ENCODE results near the gene CTDSPL.

The CTDSPL gene

GRCh38 chr3:37973246-37974054 lies 111.8 kb downstream of the CTDSPL start:
- Histone ChIP-seq H3K27me3 (ENCODE audit: control insufficient read depth in 1 of 2, insufficient read depth in 1 of 2, low read length in 2 of 2) (no peaks in the 10 kb centered on the region), H3K4me2 (ENCODE audit: low read length, poor library complexity, severe bottlenecking) (no peak overlapping the region), H2BK15ac (ENCODE audit: low read depth, poor library complexity, severe bottlenecking) (no peak overlapping the region), H4K8ac (ENCODE audit: low read length) (no peak overlapping the region), H3K9ac (ENCODE audit: low read length) (no peak overlapping the region), H2BK120ac (ENCODE audit: low read depth, low read length) (no peak overlapping the region), H3K27ac (ENCODE audit: low read length, poor library complexity, severe bottlenecking) (no peak overlapping the region), H2AK5ac (ENCODE audit: low read length, severe bottlenecking) (no peak overlapping the region), H2BK5ac (ENCODE audit: low read depth, low read length, poor library complexity, severe bottlenecking) (no peak overlapping the region), H3K79me1 (replicated peaks; ENCODE audit: low read length, poor library complexity, severe bottlenecking) (peaks cover 8% of the 10 kb centered on the region), H3K18ac (ENCODE audit: low read depth in 1 of 2, low read length in 2 of 2) (no peak overlapping the region), H3K36me3 (ENCODE audit: control insufficient read depth in 1 of 2, insufficient read depth in 2 of 2, low read depth in 1 of 2, low read length in 2 of 2) (peaks cover 53 to 55% of the 10 kb centered on the region in 2 experiments), H3K4me3 (ENCODE audit: insufficient read depth in 1 of 2, low read depth in 1 of 2, low read length in 2 of 2) (no peak overlapping the region), H2AFZ (ENCODE audit: low read depth, low read length) (no peak overlapping the region), H4K91ac (ENCODE audit: low read length) (no peak overlapping the region), H3K14ac (ENCODE audit: low read length in 2 of 2) (no peak overlapping the region), H2BK12ac (ENCODE audit: low read length in 2 of 2) (no peak overlapping the region), H3K4me1 (ENCODE audit: control insufficient read depth, insufficient read depth, low read depth, low read length) (peaks cover 2% of the 10 kb centered on the region), H3K4ac (ENCODE audit: low read depth in 1 of 2, low read length in 2 of 2) (no peak overlapping the region), H3K9me3 (ENCODE audit: control insufficient read depth, low read length) (no peaks in the 10 kb centered on the region), H3K23ac (ENCODE audit: low read length in 2 of 2) (no peak overlapping the region)
- DNase-seq = no peak
- 93% methylated on average over 10 of the region's 12 CpGs for WGBS

- WGBS = 78% methylated on average over 9 of the region's 9 CpGs
- Histone ChIP-seq H3K9me3 (ENCODE audit: control insufficient read depth, low read length) (no peaks in the 10 kb centered on the region), H2AK5ac (ENCODE audit: low read length, severe bottlenecking) (no peak overlapping the region), H3K27ac (ENCODE audit: low read length, poor library complexity, severe bottlenecking) (no peak overlapping the region), H2AFZ (ENCODE audit: low read depth, low read length) (no peak overlapping the region), H2BK120ac (ENCODE audit: low read depth, low read length) (no peak overlapping the region), H3K4ac (ENCODE audit: low read depth in 1 of 2, low read length in 2 of 2) (no peak overlapping the region), H3K4me2 (ENCODE audit: low read length, poor library complexity, severe bottlenecking) (no peak overlapping the region), H4K8ac (ENCODE audit: low read length) (no peak overlapping the region), H3K23ac (ENCODE audit: low read length in 2 of 2) (no peak overlapping the region), H2BK15ac (ENCODE audit: low read depth, poor library complexity, severe bottlenecking) (no peak overlapping the region), H3K36me3 (ENCODE audit: control insufficient read depth in 1 of 2, insufficient read depth in 2 of 2, low read depth in 1 of 2, low read length in 2 of 2) (peaks cover 51 to 52% of the 10 kb centered on the region in 2 experiments), H3K18ac (ENCODE audit: low read depth in 1 of 2, low read length in 2 of 2) (no peak overlapping the region), H3K79me1 (replicated peaks; ENCODE audit: low read length, poor library complexity, severe bottlenecking) (peaks cover 7% of the 10 kb centered on the region), H3K14ac (ENCODE audit: low read length in 2 of 2) (no peak overlapping the region), H3K4me3 (ENCODE audit: insufficient read depth in 1 of 2, low read depth in 1 of 2, low read length in 2 of 2) (no peak overlapping the region), H2BK5ac (ENCODE audit: low read depth, low read length, poor library complexity, severe bottlenecking) (no peak overlapping the region), H2BK12ac (ENCODE audit: low read length in 2 of 2) (no peak overlapping the region), H3K9ac (ENCODE audit: low read length) (no peak overlapping the region), H3K27me3 (ENCODE audit: control insufficient read depth in 1 of 2, insufficient read depth in 1 of 2, low read length in 2 of 2) (no peaks in the 10 kb centered on the region), H4K91ac (ENCODE audit: low read length) (no peak overlapping the region), H3K4me1 (ENCODE audit: control insufficient read depth, insufficient read depth, low read depth, low read length) (peaks cover 2% of the 10 kb centered on the region)
- peak; percentile 63 for DNase-seq
Observed at GRCh38 chr3:37974121-37975083, 112.7 kb downstream of the CTDSPL start.

GRCh38 chr3:37979541-37980461 lies 118.1 kb downstream of the CTDSPL start:
- Histone ChIP-seq H4K8ac (ENCODE audit: low read length) (no peak overlapping the region), H3K14ac (ENCODE audit: low read length in 2 of 2) (no peak overlapping the region), H3K4me2 (ENCODE audit: low read length, poor library complexity, severe bottlenecking) (no peak overlapping the region), H3K18ac (ENCODE audit: low read depth in 1 of 2, low read length in 2 of 2) (no peak overlapping the region), H2AK5ac (ENCODE audit: low read length, severe bottlenecking) (no peak overlapping the region), H3K4me3 (ENCODE audit: insufficient read depth in 1 of 2, low read depth in 1 of 2, low read length in 2 of 2) (no peak overlapping the region), H2BK12ac (ENCODE audit: low read length in 2 of 2) (no peak overlapping the region), H3K4ac (ENCODE audit: low read depth in 1 of 2, low read length in 2 of 2) (no peak overlapping the region), H2AFZ (ENCODE audit: low read depth, low read length) (no peak overlapping the region), H2BK120ac (ENCODE audit: low read depth, low read length) (no peak overlapping the region), H3K27me3 (ENCODE audit: control insufficient read depth in 1 of 2, insufficient read depth in 1 of 2, low read length in 2 of 2) (no peaks in the 10 kb centered on the region), H2BK15ac (ENCODE audit: low read depth, poor library complexity, severe bottlenecking) (no peak overlapping the region), H4K91ac (ENCODE audit: low read length) (no peak overlapping the region), H2BK5ac (ENCODE audit: low read depth, low read length, poor library complexity, severe bottlenecking) (no peak overlapping the region), H3K27ac (ENCODE audit: low read length, poor library complexity, severe bottlenecking) (no peak overlapping the region), H3K23ac (ENCODE audit: low read length in 2 of 2) (no peak overlapping the region), H3K36me3 (ENCODE audit: control insufficient read depth in 1 of 2, insufficient read depth in 2 of 2, low read depth in 1 of 2, low read length in 2 of 2) (peaks cover 46 to 67% of the 10 kb centered on the region in 2 experiments), H3K9me3 (ENCODE audit: control insufficient read depth, low read length) (no peaks in the 10 kb centered on the region), H3K9ac (ENCODE audit: low read length) (no peak overlapping the region), H3K4me1 (ENCODE audit: control insufficient read depth, insufficient read depth, low read depth, low read length) (no peaks in the 10 kb centered on the region), H3K79me1 (replicated peaks; ENCODE audit: low read length, poor library complexity, severe bottlenecking) (no peaks in the 10 kb centered on the region)
- DNase-seq = peak; percentile 37
- WGBS = 93% methylated on average over 5 of the region's 8 CpGs
